ENCODE results near the gene SESTD1.

SESTD1 gene

DNA sequence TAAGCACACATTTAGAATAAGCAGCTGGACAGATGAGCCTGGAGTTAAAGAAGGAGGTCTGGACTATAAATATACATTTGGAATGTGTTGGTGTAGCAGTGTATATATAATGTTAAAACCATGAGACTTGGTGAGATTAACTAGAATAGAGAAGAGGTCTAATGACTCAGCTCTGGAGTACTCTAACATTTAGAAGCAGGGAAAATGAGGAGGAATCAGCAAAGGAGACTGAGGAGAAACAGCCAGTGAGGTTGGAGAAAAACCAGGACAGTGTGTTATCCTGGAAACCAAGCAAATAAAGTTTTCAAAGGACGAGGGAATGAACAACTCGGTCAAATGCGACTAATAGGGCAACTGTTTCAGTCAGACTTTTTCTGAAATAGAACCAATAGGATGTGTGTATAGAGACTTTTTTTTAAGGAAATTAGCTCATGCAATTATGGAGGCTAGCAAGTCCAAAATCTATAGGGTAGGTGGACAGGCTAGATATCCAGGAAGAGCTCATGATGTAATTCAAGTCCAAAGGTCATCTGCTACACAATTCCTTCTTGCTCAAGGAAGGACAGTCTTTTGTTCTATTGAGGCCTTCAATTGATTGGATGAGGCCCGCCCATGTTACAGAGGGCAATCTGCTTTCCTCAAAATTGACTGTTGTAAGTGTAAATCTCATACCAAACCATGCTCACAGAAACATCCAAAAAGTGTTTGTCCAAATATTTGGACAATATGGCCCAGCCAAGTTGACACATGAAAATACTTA, 10.8 kb upstream of the SESTD1 start:
- TF ChIP-seq GATA3 (IDR thresholded peaks at IDR 0.05; ENCODE audit: low read depth, low read length) (no peak), GATA2 (IDR thresholded peaks at IDR 0.05; ENCODE audit: low read depth, low read length) (no peak)

GRCh38 chr2:179274749-179275148, 10.1 kb upstream of the SESTD1 start:
- TF ChIP-seq GATA3 (IDR thresholded peaks at IDR 0.05; ENCODE audit: low read depth, low read length) (no peak), GATA2 (IDR thresholded peaks at IDR 0.05; ENCODE audit: low read depth, low read length) (no peak)

- no peak for TF ChIP-seq GATA3 (IDR thresholded peaks at IDR 0.05; ENCODE audit: low read depth, low read length)
- TF ChIP-seq GATA2 (IDR thresholded peaks at IDR 0.05; ENCODE audit: low read depth, low read length): no peak
Observed at GRCh38 chr2:179273461-179273962, 8.9 kb upstream of the SESTD1 start.

DNA sequence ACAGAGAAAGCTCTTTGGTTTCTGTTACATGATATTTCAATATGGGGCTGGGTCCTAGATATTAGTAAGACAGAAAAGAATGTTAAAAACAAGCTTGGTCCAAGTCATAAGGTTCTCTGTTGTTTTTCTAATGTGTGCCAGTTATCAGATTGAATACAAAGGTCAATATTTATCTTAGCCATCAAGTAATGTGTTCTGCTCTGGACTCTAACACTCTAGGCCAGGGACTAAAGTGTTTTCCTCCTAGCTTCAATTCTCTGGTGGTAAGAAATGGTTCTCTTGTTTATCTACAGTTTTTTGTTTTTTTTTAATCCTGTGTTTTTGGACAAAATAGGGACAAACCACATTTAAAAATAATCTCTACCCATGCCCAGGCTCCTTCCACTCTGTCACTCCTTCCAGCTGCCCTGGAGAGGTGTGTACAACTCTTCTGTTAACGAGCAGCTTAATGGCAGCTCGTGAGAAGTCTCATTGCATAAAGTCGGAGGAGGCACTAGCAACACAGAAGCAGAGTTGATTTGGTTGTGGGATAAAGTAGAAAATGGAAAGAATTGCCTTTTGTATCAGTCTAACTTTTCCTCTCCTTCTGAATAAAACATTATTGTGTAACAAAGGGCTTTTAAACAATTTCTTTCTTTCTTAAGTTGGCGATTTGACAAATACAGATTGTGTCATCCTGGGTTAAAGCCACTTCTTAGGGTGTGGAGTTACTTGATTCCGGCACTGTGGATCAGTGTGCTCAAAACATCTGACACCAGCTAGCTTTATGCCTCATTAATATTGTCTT, 8.0 kb upstream of the SESTD1 start:
- no peak for TF ChIP-seq GATA3 (IDR thresholded peaks at IDR 0.05; ENCODE audit: low read depth, low read length)
- no peak for TF ChIP-seq GATA2 (IDR thresholded peaks at IDR 0.05; ENCODE audit: low read depth, low read length)

GRCh38 chr2:179270689-179271088, 6.1 kb upstream of the SESTD1 start:
- TF ChIP-seq GATA3 (IDR thresholded peaks at IDR 0.05; ENCODE audit: low read depth, low read length) (no peak), GATA2 (IDR thresholded peaks at IDR 0.05; ENCODE audit: low read depth, low read length) (no peak)

GRCh38 chr2:179268277-179268925, 3.8 kb upstream of the SESTD1 start:
- TF ChIP-seq GATA2 (IDR thresholded peaks at IDR 0.05; ENCODE audit: low read depth, low read length) (no peak), GATA3 (IDR thresholded peaks at IDR 0.05; ENCODE audit: low read depth, low read length) (no peak)

DNA sequence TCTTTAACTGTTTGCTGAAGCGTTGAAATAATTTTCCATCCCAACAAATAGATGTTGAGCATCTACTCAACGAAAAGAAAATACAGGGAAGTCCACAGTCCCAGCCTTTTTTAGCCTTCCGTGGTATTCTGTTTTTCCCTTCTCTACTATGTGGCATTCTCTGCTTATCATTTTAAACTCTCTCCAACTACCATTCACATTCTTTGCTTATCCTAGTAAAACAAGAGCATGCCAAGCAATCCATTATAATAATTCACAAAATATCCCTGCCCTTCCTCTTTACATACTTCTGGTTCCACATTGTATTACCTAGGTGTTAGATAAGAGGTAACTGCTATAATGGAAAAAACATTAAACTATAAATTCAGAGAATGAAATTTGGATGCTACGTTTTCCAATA, 1.6 kb upstream of the SESTD1 start:
- TF ChIP-seq GATA2 (IDR thresholded peaks at IDR 0.05; ENCODE audit: low read depth, low read length) (no peak), GATA3 (IDR thresholded peaks at IDR 0.05; ENCODE audit: low read depth, low read length) (no peak)

DNA sequence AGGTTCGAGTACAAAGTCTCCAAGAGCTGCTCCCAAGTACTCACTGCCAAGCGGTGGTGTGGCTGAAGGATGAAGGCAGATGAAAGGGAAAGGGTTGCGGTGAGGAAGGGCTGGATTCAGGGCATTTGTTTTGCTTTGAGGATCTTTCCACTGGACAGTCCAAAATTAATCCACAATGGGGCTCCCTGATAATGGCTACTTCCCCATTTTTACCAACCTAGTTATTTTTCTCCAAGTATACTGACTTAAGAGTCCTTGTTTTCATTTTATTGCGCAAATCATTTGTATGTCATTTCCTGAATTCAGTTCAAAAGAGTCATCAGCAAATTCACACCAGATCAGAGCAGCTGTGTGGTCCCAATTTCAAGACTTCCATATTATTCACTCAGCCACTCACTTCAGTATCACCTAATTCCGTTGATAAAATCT, 464 bp upstream of the SESTD1 start:
- TF ChIP-seq GATA3 (IDR thresholded peaks at IDR 0.05; ENCODE audit: low read depth, low read length) (no peak), GATA2 (IDR thresholded peaks at IDR 0.05; ENCODE audit: low read depth, low read length) (no peak)

DNA sequence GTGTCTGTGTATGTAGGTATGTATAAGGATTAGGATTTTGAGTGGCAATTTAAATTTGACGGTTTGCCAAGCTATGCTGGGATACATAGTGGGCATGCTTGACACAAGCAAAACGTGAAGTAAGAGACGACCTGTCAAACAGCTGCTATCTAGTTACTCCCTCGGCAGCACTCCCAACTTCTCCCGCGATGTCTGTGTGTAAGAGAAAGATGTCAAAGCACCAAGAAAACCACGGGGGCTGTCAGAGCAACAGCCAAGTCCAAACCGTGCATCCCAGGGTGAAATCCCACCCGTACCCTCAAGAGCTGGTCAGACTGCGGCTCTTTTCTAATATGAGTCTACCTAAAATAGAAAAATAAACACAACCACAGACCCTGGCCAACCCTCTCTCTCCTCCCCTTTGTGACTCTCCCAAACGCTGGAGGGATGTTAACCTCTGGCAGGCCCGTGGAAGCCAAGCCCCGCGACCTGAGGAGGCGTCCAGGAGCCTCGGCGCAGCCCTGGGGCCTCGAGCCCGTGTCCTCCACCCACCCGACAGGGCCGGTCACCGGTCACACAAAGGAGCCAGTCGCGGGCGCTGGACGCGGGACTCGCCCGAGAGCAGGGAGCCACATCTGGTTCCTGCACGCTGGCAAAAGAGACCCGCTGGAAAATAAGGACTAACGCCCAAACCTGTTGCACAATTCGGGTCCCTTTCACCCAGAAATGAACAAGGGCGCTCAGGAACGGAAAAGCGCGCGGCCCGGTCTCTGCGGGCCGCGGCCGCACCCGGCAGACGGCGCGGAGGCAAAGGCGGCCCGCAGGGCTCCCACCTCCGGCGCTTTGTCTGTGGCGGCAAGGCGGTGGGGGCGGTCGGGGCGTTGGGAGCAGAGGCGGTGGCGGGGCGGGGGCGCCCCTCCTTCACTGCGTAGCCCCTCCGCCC, 925 bp downstream of the SESTD1 start:
- TF ChIP-seq GATA3 (IDR thresholded peaks at IDR 0.05; ENCODE audit: low read depth, low read length) (no peak), GATA2 (IDR thresholded peaks at IDR 0.05; ENCODE audit: low read depth, low read length) (no peak)

DNA sequence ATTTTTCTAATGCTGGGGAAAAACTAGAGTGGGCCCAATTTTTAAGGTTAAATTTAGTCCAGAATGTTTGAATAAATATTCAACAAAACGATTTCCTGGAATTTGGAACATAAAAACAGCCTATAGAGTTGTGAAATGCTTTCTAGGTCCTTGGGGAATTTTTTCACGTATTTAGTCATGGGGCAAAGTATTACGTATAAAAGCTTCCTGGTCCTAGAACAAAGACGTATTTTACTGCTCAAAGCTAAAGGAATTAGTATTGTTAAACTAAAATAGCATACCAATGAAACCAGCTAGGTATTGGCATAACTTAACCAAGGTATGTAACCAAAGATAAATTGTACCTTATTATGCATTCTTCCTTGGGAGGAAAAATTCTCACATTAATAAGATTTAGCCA, 1.6 kb downstream of the SESTD1 start:
- TF ChIP-seq GATA3 (IDR thresholded peaks at IDR 0.05; ENCODE audit: low read depth, low read length) (no peak), GATA2 (IDR thresholded peaks at IDR 0.05; ENCODE audit: low read depth, low read length) (no peak)

DNA sequence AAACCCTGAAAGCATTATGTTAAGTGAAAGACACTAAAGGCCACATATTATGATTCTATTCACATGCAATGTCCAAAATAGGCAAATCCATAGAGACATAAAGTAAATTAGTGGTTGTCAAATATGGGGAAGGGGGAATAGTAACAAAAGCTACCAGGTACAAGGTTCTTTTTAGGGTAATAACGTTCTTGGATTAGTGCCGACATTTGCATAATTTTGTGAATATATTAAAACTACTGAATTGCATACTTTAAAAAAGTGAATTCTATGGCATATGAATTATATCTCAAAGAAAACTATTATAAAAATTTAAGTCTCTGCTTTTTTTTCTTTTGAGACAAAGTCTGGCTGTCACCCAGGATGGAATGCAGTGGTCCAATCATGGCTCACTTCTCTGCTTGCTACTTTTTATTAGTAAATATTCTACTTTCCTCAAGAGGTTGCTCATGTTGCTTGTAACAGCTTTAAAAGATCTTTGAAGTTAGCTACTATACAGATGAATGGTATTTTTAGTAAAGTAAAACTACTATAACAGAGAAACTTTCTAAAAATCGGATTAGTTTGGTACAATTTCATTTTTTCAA, 2.5 kb downstream of the SESTD1 start:
- no peak for TF ChIP-seq GATA2 (IDR thresholded peaks at IDR 0.05; ENCODE audit: low read depth, low read length)
- TF ChIP-seq GATA3 (IDR thresholded peaks at IDR 0.05; ENCODE audit: low read depth, low read length): no peak

DNA sequence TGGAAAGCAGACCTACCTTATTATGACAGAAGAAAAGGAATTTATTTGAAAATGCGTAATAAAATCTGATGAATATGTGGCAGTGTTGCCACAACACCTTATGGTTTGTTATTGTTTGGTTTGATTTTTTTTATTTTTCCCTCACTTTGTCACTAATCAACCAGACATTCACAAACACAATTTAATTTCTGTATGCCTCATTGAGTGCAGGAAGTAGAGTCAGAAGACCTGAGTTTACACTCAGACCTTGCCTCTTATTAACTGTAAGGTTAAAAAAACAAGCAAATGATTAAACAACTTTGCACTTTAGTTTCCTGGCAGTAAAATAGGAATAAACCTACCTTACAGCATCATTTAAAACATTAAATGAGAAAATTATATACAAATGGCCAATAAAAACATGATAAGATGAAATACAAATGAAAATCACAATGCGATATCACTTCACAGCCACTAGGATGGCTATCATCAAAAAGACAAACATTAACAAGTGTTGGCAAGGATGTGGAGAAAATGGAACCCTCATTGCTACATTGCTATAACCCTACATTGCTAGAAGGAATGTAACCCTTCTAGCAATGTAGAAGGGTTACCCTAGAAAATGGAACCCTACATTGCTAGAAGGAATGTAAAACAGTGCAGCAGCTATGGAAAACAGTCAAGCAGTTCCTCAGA, 3.3 kb downstream of the SESTD1 start:
- no peak for TF ChIP-seq GATA2 (IDR thresholded peaks at IDR 0.05; ENCODE audit: low read depth, low read length)
- no peak for TF ChIP-seq GATA3 (IDR thresholded peaks at IDR 0.05; ENCODE audit: low read depth, low read length)
